HG03457 (cell line): ENCODE results near the gene WDR86.
A peak's percentile ranks its signal among the peaks of the same experiment; 100 is the strongest.

Source experiments
- ATAC-seq: cut with Tn5 transposase; IDR thresholded peaks from one replicate; pipeline ENCODE4 v1.9.1; 2021; ENCODE audit warnings: moderate number of reproducible peaks; ENCODE audit not compliant: unreplicated experiment

WDR86 gene

GRCh38 chr7:151352512-151352911 is 57.3 kb downstream of the WDR86 start:
- no peak for ATAC-seq

GRCh38 chr7:151351967-151352366 is 57.9 kb downstream of the WDR86 start:
- ATAC-seq, result peak; percentile 40

GRCh38 chr7:151351027-151351426 is 58.8 kb downstream of the WDR86 start:
- no peak for ATAC-seq

GRCh38 chr7:151349507-151349853 is 60.4 kb downstream of the WDR86 start:
- ATAC-seq, result peak; percentile 31

- no peak for ATAC-seq
These were observed 60.9 kb downstream of the WDR86 start for GRCh38 chr7:151348970-151349369.

GRCh38 chr7:151347200-151347599 is 62.6 kb downstream of the WDR86 start:
- ATAC-seq, result no peak

GRCh38 chr7:151346470-151346769 is 63.4 kb downstream of the WDR86 start:
- ATAC-seq, result no peak

GRCh38 chr7:151345576-151346469 is 64.0 kb downstream of the WDR86 start:
- no peak for ATAC-seq

GRCh38 chr7:151343516-151343915 is 66.3 kb downstream of the WDR86 start:
- no peak for ATAC-seq

- no peak for ATAC-seq
These were observed 67.0 kb downstream of the WDR86 start for GRCh38 chr7:151342811-151343210.

GRCh38 chr7:151342102-151342646 is 67.7 kb downstream of the WDR86 start:
- ATAC-seq, result peak; percentile 44

GRCh38 chr7:151341357-151342101 is 68.3 kb downstream of the WDR86 start, which contains the start of gene NUB1:
TSS of gene NUB1 (plus strand) at chr7:151341812. CDS start at chr7:151345350, 3,538 bp downstream.
- peak; percentile 35 for ATAC-seq

GRCh38 chr7:151340794-151341356 is 69.0 kb downstream of the WDR86 start:
- peak; percentile 3 for ATAC-seq

GRCh38 chr7:151339651-151340382 is 70.0 kb downstream of the WDR86 start:
- peak; percentile 34 for ATAC-seq

GRCh38 chr7:151338809-151339208 is 71.0 kb downstream of the WDR86 start:
- ATAC-seq, result no peak

- no peak for ATAC-seq
These were observed 72.5 kb downstream of the WDR86 start for GRCh38 chr7:151337346-151337745.

GRCh38 chr7:151336027-151336708 is 73.7 kb downstream of the WDR86 start:
- ATAC-seq, result no peak

GRCh38 chr7:151334628-151335027 is 75.2 kb downstream of the WDR86 start:
- no peak for ATAC-seq
